HCT116 (cell line): Measurements from ENCODE around the gene HMCN2. TPM values are rescaled to one million over a fixed set of nuclear protein-coding genes. Genes with fewer than 3 reads are reported as not detected.

Experiments
- ATAC-seq: fragments of 200-7000 bp; cut with Tn5 transposase; 2 replicates; pipeline ENCODE4 v1.9.1; 2020; ENCODE audit warnings: mild to moderate bottlenecking, moderate library complexity
- BruUV-seq: library from RNA; stranded (reverse); fragments of 400-500 nt; replicated peaks from 2 replicates; lab custom pipeline; 2021; lab: Mats Ljungman, UMichigan
- CTCF ChIA-PET: fragments of 300-600 bp; sonication (Branson Sonifier 250); formaldehyde crosslinking; loops from one replicate; lab custom pipeline; 2021; ENCODE audit warnings: antibody characterized with exemption; lab: Charles Lee
- POLR2A ChIA-PET: fragments of 300-600, 350-600 bp; sonication (Branson Sonifier 250); formaldehyde crosslinking; loops from one replicate; lab custom pipeline; 2021; ENCODE audit warnings: antibody characterized with exemption; lab: Charles Lee
- RAD21 ChIA-PET, 2 experiments: fragments of 300-600 bp; sonication (Branson Sonifier 250); formaldehyde crosslinking; loops; one replicate each; lab custom pipeline; 2023; ENCODE audit warnings: low total read pairs in 2 of 2; ENCODE audit not compliant: uncharacterized antibody in 2 of 2, unreplicated experiment in 2 of 2, low non-redundant PET in 1 of 2; lab: Charles Lee
- DNase-seq: peaks from one replicate; pipeline ENCODE4 v3.0.0-alpha.2; 2010; ENCODE audit warnings: low read depth, low spot score
- H2AFZ ChIP-seq: fragments of 200-600 bp; shearing (Covaris generic), sonication (generic); 2 replicates; pipeline ENCODE4 v1.6.1; 2017; ENCODE audit warnings: low read depth, mixed run types, mixed read lengths, antibody characterized with exemption, low read length; ENCODE audit not compliant: poor library complexity, severe bottlenecking
- H3K27ac ChIP-seq: 2 replicates; pipeline ENCODE4 v1.5.1; 2012; ENCODE audit warnings: low read depth, low read length
- H3K27me3 ChIP-seq: fragments of 200-600 bp; sonication (generic); 2 replicates; pipeline ENCODE4 v1.6.1; 2016; ENCODE audit warnings: mixed run types, low read length, mixed read lengths; ENCODE audit not compliant: insufficient read depth
- H3K36me3 ChIP-seq, 2 experiments: fragments of 200-500 bp in 1 of 2; fragments of 200-600 bp in 1 of 2; sonication (Bioruptor generic) in 1 of 2; sonication (generic) in 1 of 2; 2 replicates each; pipeline versions ENCODE4 v1.5.1 to v1.6.1; 2014 to 2016; ENCODE audit warnings: low read length in 2 of 2, inconsistent platforms in 1 of 2, mixed read lengths in 1 of 2, mixed run types in 1 of 2; ENCODE audit not compliant: insufficient read depth in 2 of 2, control insufficient read depth in 1 of 2
- H3K4me1 ChIP-seq, 2 experiments: fragments of 200-600 bp in 1 of 2; sonication (generic) in 1 of 2; 2 replicates each; pipeline versions ENCODE4 v1.5.1 to v1.6.1; 2012 to 2017; ENCODE audit warnings: low read length in 2 of 2, inconsistent platforms in 1 of 2, mild to moderate bottlenecking in 1 of 2, mixed read lengths in 1 of 2, mixed run types in 1 of 2, moderate library complexity in 1 of 2; ENCODE audit not compliant: insufficient read depth in 2 of 2, control insufficient read depth in 1 of 2
- H3K4me2 ChIP-seq: fragments of 200-600 bp; sonication (generic); 2 replicates; pipeline ENCODE4 v1.6.1; 2017; ENCODE audit warnings: mixed run types, low read length, mixed read lengths
- H3K4me3 ChIP-seq, 2 experiments: fragments of 200-600 bp in 1 of 2; sonication (generic) in 1 of 2; replicated peaks in 1 of 2; 2 replicates each; pipeline ENCODE4 v1.5.1; 2011 to 2016; ENCODE audit warnings: low read length in 2 of 2, control low read depth in 1 of 2, low read depth in 1 of 2, mild to moderate bottlenecking in 1 of 2, mixed read lengths in 1 of 2, mixed run types in 1 of 2
- H3K79me2 ChIP-seq: fragments of 200-600 bp; sonication (generic); 2 replicates; pipeline ENCODE4 v1.6.1; 2017; ENCODE audit warnings: mild to moderate bottlenecking, mixed run types, low read length, moderate library complexity, mixed read lengths; ENCODE audit not compliant: insufficient read depth
- H3K9ac ChIP-seq: fragments of 200-600 bp; sonication (generic); 2 replicates; pipeline ENCODE4 v1.6.1; 2016; ENCODE audit warnings: low read length, mixed read lengths
- H3K9me2 ChIP-seq: fragments of 200-600 bp; sonication (generic), shearing (Covaris generic); 2 replicates; pipeline ENCODE4 v1.6.1; 2017; ENCODE audit warnings: mixed run types, mild to moderate bottlenecking, moderate library complexity; ENCODE audit not compliant: insufficient read depth
- H3K9me3 ChIP-seq, 2 experiments: fragments of 200-500 bp in 1 of 2; fragments of 200-600 bp in 1 of 2; sonication (Bioruptor generic) in 1 of 2; sonication (generic) in 1 of 2; 2 replicates each; pipeline ENCODE4 v1.6.1; 2014 to 2017; ENCODE audit warnings: low read length in 2 of 2, mixed read lengths in 2 of 2, inconsistent platforms in 1 of 2, low read depth in 1 of 2, mild to moderate bottlenecking in 1 of 2, mixed run types in 1 of 2, moderate library complexity in 1 of 2; ENCODE audit not compliant: control insufficient read depth in 1 of 2, insufficient read depth in 1 of 2
- H4K20me1 ChIP-seq: fragments of 200-600 bp; sonication (generic), shearing (Covaris generic); 2 replicates; pipeline ENCODE4 v1.6.1; 2017; ENCODE audit warnings: mixed run types, mild to moderate bottlenecking, moderate library complexity; ENCODE audit not compliant: insufficient read depth
- EZH2phosphoT487 ChIP-seq: fragments of 200-600 bp; IDR thresholded peaks from 2 replicates; pipeline ENCODE4 v1.6.1; 2018; ENCODE audit warnings: antibody characterized with exemption, borderline replicate concordance
- RAD21 ChIP-seq: IDR thresholded peaks from 2 replicates; pipeline ENCODE4 v1.6.1; 2012; ENCODE audit warnings: low read depth, mild to moderate bottlenecking
- intact Hi-C: fragments of 100-400 bp; cut with micrococcal nuclease; formaldehyde crosslinking; loops from 2 replicates; pipeline ENCODE4 v1.10.0; 2022
- total RNA-seq: library from RNA; stranded (reverse); gene quantifications from one replicate; pipeline ENCODE4 v1.2.1, GENCODE V29; 2021; ENCODE audit not compliant: unreplicated experiment

HMCN2 gene
- total RNA-seq, 1 experiment from 2014 or later = 0.22 TPM

DNA sequence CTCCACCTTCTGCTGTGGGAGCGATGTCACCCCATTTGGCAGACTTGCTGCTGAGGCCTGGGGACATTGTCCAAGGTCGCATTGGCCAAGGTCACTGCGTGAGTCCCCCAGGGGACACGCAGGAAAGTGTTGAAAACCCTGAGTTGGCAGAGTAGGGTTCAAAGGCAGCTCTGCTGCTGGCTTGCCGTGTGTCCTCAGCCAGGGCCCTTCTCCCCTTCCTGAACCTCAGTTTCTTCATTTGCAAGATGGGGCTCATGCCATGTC lies 193.2 kb downstream of the HMCN2 start:
- Histone ChIP-seq H2AFZ (no peak overlapping the region), H3K27me3 (no peaks in the 10 kb centered on the region), H3K4me1 (no peaks in the 10 kb centered on the region), H3K9ac (no peak overlapping the region), H3K27ac (no peak overlapping the region), H3K36me3 (no peaks in the 10 kb centered on the region), H3K9me2 (no peaks in the 10 kb centered on the region), H3K79me2 (no peaks in the 10 kb centered on the region), H3K9me3 (no peaks in the 10 kb centered on the region), H3K4me2 (no peak overlapping the region), H3K4me3 (no peak overlapping the region), H4K20me1 (no peaks in the 10 kb centered on the region)
- intact Hi-C loops = no loop called here
- ChIA-PET CTCF (no interaction called here), RAD21 (no interaction called here), POLR2A (no interaction called here)
- BruUV-seq = no TSS peak
- no peak for TF ChIP-seq EZH2phosphoT487
- ATAC-seq = no peak
- no peak for DNase-seq

DNA sequence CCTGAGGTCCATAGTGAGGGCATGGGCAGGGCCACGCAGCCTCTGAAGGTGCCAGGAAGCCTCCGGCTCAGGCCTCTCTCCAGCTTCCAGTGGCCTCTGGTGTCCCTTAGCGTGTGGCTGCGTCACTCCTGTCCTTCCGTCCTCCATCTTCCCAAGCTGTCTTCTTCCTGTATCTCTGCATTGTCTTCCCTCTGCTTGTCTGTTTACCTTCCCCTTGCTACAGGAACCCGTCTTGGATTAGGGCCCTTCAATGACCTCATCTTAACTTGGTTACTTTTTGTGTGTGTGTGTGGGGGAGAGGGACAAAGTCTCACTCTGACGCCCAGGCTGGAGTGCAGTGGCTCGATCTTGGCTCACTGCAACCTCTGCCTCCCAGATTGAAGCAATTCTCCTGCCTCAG lies 193.6 kb downstream of the HMCN2 start:
- Histone ChIP-seq H3K4me1 (no peaks in the 10 kb centered on the region), H4K20me1 (no peaks in the 10 kb centered on the region), H3K4me3 (no peak overlapping the region), H3K36me3 (no peaks in the 10 kb centered on the region), H3K27ac (no peak overlapping the region), H3K27me3 (no peaks in the 10 kb centered on the region), H3K79me2 (no peaks in the 10 kb centered on the region), H3K4me2 (no peak overlapping the region), H2AFZ (no peak overlapping the region), H3K9ac (no peak overlapping the region), H3K9me3 (no peaks in the 10 kb centered on the region), H3K9me2 (no peaks in the 10 kb centered on the region)
- no peak for TF ChIP-seq RAD21
- ChIA-PET POLR2A (no interaction called here), RAD21 (no interaction called here), CTCF (interaction anchor here (2.5 kb wide), 1 partner anchor 225 kb away, joined by 12 read pairs; no protein-coding TSS in a partner anchor)
- DNase-seq = no peak
- intact Hi-C loops = no loop called here
- no peak for ATAC-seq
- BruUV-seq = no TSS peak
